ENCODE measurements around the gene SLC9A2. TPM values are rescaled to one million over a fixed set of nuclear protein-coding genes. Genes with fewer than 3 reads are reported as not detected.

Gene SLC9A2
- total and polyA plus RNA-seq, 10 of the 15 experiments (the other 5 are each of a cell fraction or from before 2014, with no cell fraction given) = 0.13 to 1.2 (median 0.79) TPM

GRCh38 chr2:102636283-102636907, 17.0 kb downstream of the SLC9A2 start:
- Histone ChIP-seq H3K36me3 (ENCODE audit: control insufficient read depth in 2 of 2, insufficient read depth in 2 of 2, low read length in 1 of 2) (no peaks in the 10 kb centered on the region), H3K4me3 (no peak overlapping the region), H3K4me2 (ENCODE audit: control insufficient read depth, insufficient read depth) (no peak overlapping the region), H3K9me3 (replicated peaks; ENCODE audit: control insufficient read depth, insufficient read depth, low read length) (no peaks in the 10 kb centered on the region), H2AFZ (ENCODE audit: control insufficient read depth, low read depth, low read length) (no peak overlapping the region), H3K79me2 (ENCODE audit: control insufficient read depth, insufficient read depth, low read length) (no peaks in the 10 kb centered on the region), H3K9ac (ENCODE audit: control insufficient read depth, insufficient read depth, low read length) (no peak overlapping the region), H3K27me3 (replicated peaks in 1 of 2; ENCODE audit: control insufficient read depth in 2 of 2, insufficient read depth in 2 of 2, low read length in 1 of 2) (no peaks in the 10 kb centered on the region; a peak in 1 of 4 replicates), H4K20me1 (ENCODE audit: control insufficient read depth, insufficient read depth) (no peaks in the 10 kb centered on the region), H3K4me1 (ENCODE audit: control insufficient read depth, insufficient read depth, low read length) (no peaks in the 10 kb centered on the region), H3K27ac (ENCODE audit: control insufficient read depth, insufficient read depth) (no peak overlapping the region)
- ChIA-PET CTCF (interaction anchor here (0.8 to 9.0 kb wide), 3 partner anchors 13 to 163 kb away, joined by 3 to 65 read pairs (median 4); partner anchors contain the start of gene SLC9A4), RAD21 (ENCODE audit: unreplicated experiment) (interaction anchor here (0.6 to 1.9 kb wide), 3 partner anchors 18 to 28 kb away, joined by 3 to 8 read pairs (median 3); no protein-coding TSS in a partner anchor), SMC1A (ENCODE audit: uncharacterized antibody, unreplicated experiment) (interaction anchor here (0.8 to 1.9 kb wide), 4 partner anchors 8 to 55 kb away, joined by 3 to 5 read pairs (median 4); no protein-coding TSS in a partner anchor), POLR2A (no interaction called here)
- DNase-seq (ENCODE audit: low read depth, low spot score) (no peak), ATAC-seq (no peak), FAIRE-seq (no peak)
- BruUV-seq (replicated peaks) = no TSS peak
- in situ Hi-C loops (cut with MboI) (no loop called here), intact Hi-C loops (cut with micrococcal nuclease; ENCODE audit: unreplicated experiment) (no loop called here)
- WGBS (ENCODE audit: insufficient coverage, insufficient replicate concordance, low lambda C conversion rate, missing lambda C conversion rate) = 39% methylated on average over 5 of the region's 5 CpGs
- TF ChIP-seq LARP7 (IDR thresholded peaks at IDR 0.05) (no peak), MYC (IDR thresholded peaks at IDR 0.05; ENCODE audit: insufficient read depth, insufficient read length, insufficient replicate concordance, low read length, severe bottlenecking) (no peak), BCLAF1 (IDR thresholded peaks at IDR 0.05) (no peak), ATF7 (IDR thresholded peaks at IDR 0.05; ENCODE audit: low read depth) (no peak), SMARCA5 (IDR thresholded peaks at IDR 0.05) (no peak), WRNIP1 (IDR thresholded peaks at IDR 0.05; ENCODE audit: borderline replicate concordance, low read depth, low read length) (no peak), SUZ12 (IDR thresholded peaks at IDR 0.05; ENCODE audit: unreplicated experiment) (no peak), ZSCAN29 (IDR thresholded peaks at IDR 0.05) (no peak), EP300 (IDR thresholded peaks at IDR 0.05; ENCODE audit: borderline replicate concordance in 1 of 2, control insufficient read depth in 1 of 2, low read depth in 2 of 2, low read length in 2 of 2) (no peak), BRCA1 (IDR thresholded peaks at IDR 0.05; ENCODE audit: low read depth, low read length) (no peak), ZZZ3 (IDR thresholded peaks at IDR 0.05; ENCODE audit: control insufficient read depth, insufficient read length, low read depth) (no peak), GABPA (IDR thresholded peaks at IDR 0.05; ENCODE audit: low read depth) (no peak), IRF5 (IDR thresholded peaks at IDR 0.05; ENCODE audit: borderline replicate concordance) (no peak), MYB (IDR thresholded peaks at IDR 0.05; ENCODE audit: borderline replicate concordance, low read depth, low read length) (no peak), NR2C2 (IDR thresholded peaks at IDR 0.05; ENCODE audit: borderline replicate concordance, control insufficient read depth, insufficient read length, low read depth) (no peak)
- TF ChIP-seq, protein P1, sequence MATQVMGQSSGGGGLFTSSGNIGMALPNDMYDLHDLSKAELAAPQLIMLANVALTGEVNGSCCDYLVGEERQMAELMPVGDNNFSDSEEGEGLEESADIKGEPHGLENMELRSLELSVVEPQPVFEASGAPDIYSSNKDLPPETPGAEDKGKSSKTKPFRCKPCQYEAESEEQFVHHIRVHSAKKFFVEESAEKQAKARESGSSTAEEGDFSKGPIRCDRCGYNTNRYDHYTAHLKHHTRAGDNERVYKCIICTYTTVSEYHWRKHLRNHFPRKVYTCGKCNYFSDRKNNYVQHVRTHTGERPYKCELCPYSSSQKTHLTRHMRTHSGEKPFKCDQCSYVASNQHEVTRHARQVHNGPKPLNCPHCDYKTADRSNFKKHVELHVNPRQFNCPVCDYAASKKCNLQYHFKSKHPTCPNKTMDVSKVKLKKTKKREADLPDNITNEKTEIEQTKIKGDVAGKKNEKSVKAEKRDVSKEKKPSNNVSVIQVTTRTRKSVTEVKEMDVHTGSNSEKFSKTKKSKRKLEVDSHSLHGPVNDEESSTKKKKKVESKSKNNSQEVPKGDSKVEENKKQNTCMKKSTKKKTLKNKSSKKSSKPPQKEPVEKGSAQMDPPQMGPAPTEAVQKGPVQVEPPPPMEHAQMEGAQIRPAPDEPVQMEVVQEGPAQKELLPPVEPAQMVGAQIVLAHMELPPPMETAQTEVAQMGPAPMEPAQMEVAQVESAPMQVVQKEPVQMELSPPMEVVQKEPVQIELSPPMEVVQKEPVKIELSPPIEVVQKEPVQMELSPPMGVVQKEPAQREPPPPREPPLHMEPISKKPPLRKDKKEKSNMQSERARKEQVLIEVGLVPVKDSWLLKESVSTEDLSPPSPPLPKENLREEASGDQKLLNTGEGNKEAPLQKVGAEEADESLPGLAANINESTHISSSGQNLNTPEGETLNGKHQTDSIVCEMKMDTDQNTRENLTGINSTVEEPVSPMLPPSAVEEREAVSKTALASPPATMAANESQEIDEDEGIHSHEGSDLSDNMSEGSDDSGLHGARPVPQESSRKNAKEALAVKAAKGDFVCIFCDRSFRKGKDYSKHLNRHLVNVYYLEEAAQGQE (IDR thresholded peaks at IDR 0.05; ENCODE audit: low read depth, low read length) = no peak

All from GM12878 (cell line).